Measurements from ENCODE around the gene ARID3A. TPM values are rescaled to one million over a fixed set of nuclear protein-coding genes. Genes with fewer than 3 reads are reported as not detected.
"Not testable (repeated sequence)": the region's sequence is repeated elsewhere in the genome, so short reads cannot be mapped to it uniquely, and the experiment has no call there.

The ARID3A gene
- total RNA-seq = 32.5 and 35.0 TPM in 2 replicates

- Mint-ChIP-seq H3K4me1 (ENCODE audit: low read depth) (peaks cover 13% of the 10 kb centered on the region), H3K27ac (peak within 1 kb of the TSS; percentile 73), H3K4me3 (peak within 1 kb of the TSS; percentile 82), H3K9me3 (no peaks in the 10 kb centered on the region), H3K36me3 (ENCODE audit: low read depth) (no peaks in the 10 kb centered on the region), H3K27me3 (ENCODE audit: insufficient read depth) (no peaks in the 10 kb centered on the region)
- intact Hi-C loops (cut with micrococcal nuclease) = loop anchor here (1.0 to 5.0 kb wide), 4 partner anchors 12 to 323 kb away; partner anchors contain the start of genes MIDN, RNF126 and WDR18
- DNase-seq (ENCODE audit: low spot score) = peak; percentile 74
Observed at GRCh38 chr19:925526-926322, at the start of gene ARID3A. Gene ARID3A (plus strand): TSS chr19:926035. CDS start chr19:929529, 3,494 bp downstream.

GRCh38 chr19:876089-876488 is 49.7 kb upstream of the ARID3A start:
- Mint-ChIP-seq H3K4me1 (ENCODE audit: low read depth) (no peaks in the 10 kb centered on the region), H3K4me3 (no peak overlapping the region), H3K9me3 (no peaks in the 10 kb centered on the region), H3K27me3 (ENCODE audit: insufficient read depth) (no peaks in the 10 kb centered on the region), H3K27ac (no peak overlapping the region), H3K36me3 (ENCODE audit: low read depth) (peaks cover 7% of the 10 kb centered on the region)
- no peak for DNase-seq (ENCODE audit: low spot score)
- intact Hi-C loops (cut with micrococcal nuclease) = no loop called here

- Mint-ChIP-seq H3K27ac (no peak overlapping the region), H3K36me3 (ENCODE audit: low read depth) (peaks cover 9% of the 10 kb centered on the region), H3K27me3 (ENCODE audit: insufficient read depth) (no peaks in the 10 kb centered on the region), H3K4me3 (no peak overlapping the region), H3K9me3 (no peaks in the 10 kb centered on the region), H3K4me1 (ENCODE audit: low read depth) (no peaks in the 10 kb centered on the region)
- no peak for DNase-seq (ENCODE audit: low spot score)
- intact Hi-C loops (cut with micrococcal nuclease) = no loop called here
Observed at GRCh38 chr19:876780-877314, 49.0 kb upstream of the ARID3A start.

- intact Hi-C loops (cut with micrococcal nuclease); H3K4me1 Mint-ChIP-seq (ENCODE audit: low read depth); DNase-seq (ENCODE audit: low spot score); H3K9me3 Mint-ChIP-seq; H3K27ac Mint-ChIP-seq; H3K27me3 Mint-ChIP-seq (ENCODE audit: insufficient read depth); H3K4me3 Mint-ChIP-seq: not testable (repeated sequence)
- peaks cover 12% of the 10 kb centered on the region for H3K36me3 Mint-ChIP-seq (ENCODE audit: low read depth)
Observed at GRCh38 chr19:877992-878660, 47.7 kb upstream of the ARID3A start.

GRCh38 chr19:878751-879561 is 46.9 kb upstream of the ARID3A start:
- H3K4me1 Mint-ChIP-seq (ENCODE audit: low read depth); H3K27me3 Mint-ChIP-seq (ENCODE audit: insufficient read depth); intact Hi-C loops (cut with micrococcal nuclease); DNase-seq (ENCODE audit: low spot score); H3K4me3 Mint-ChIP-seq; H3K9me3 Mint-ChIP-seq: not testable (repeated sequence)
- Mint-ChIP-seq H3K27ac (peak overlapping the region; percentile 48), H3K36me3 (ENCODE audit: low read depth) (peaks cover 12% of the 10 kb centered on the region)

- H3K27ac Mint-ChIP-seq = no peak overlapping the region
- no peaks in the 10 kb centered on the region for H3K4me1 Mint-ChIP-seq (ENCODE audit: low read depth)
- no peak for DNase-seq (ENCODE audit: low spot score)
Observed at GRCh38 chr19:879711-880438, 46.0 kb upstream of the ARID3A start.

GRCh38 chr19:881385-882071 is 44.3 kb upstream of the ARID3A start:
- H3K4me1 Mint-ChIP-seq (ENCODE audit: low read depth) = no peaks in the 10 kb centered on the region
- H3K36me3 Mint-ChIP-seq (ENCODE audit: low read depth) = peaks cover 14% of the 10 kb centered on the region
- DNase-seq (ENCODE audit: low spot score) = no peak
- no peak overlapping the region for H3K4me3 Mint-ChIP-seq
- intact Hi-C loops (cut with micrococcal nuclease) = no loop called here
- H3K9me3 Mint-ChIP-seq = no peaks in the 10 kb centered on the region
- H3K27me3 Mint-ChIP-seq (ENCODE audit: insufficient read depth) = no peaks in the 10 kb centered on the region
- no peak overlapping the region for H3K27ac Mint-ChIP-seq

More at GRCh38 chr19:879711-880438, 46.0 kb upstream of the ARID3A start:
- peaks cover 12% of the 10 kb centered on the region for H3K36me3 Mint-ChIP-seq (ENCODE audit: low read depth)
- no peaks in the 10 kb centered on the region for H3K27me3 Mint-ChIP-seq (ENCODE audit: insufficient read depth)
- H3K9me3 Mint-ChIP-seq = no peaks in the 10 kb centered on the region
- intact Hi-C loops (cut with micrococcal nuclease) = no loop called here
- no peak overlapping the region for H3K4me3 Mint-ChIP-seq

GRCh38 chr19:882871-883497 is 42.9 kb upstream of the ARID3A start:
- intact Hi-C loops (cut with micrococcal nuclease) = no loop called here
- Mint-ChIP-seq H3K27me3 (ENCODE audit: insufficient read depth) (no peaks in the 10 kb centered on the region), H3K9me3 (no peaks in the 10 kb centered on the region), H3K27ac (no peak overlapping the region), H3K4me1 (ENCODE audit: low read depth) (no peaks in the 10 kb centered on the region), H3K36me3 (ENCODE audit: low read depth) (peaks cover 14% of the 10 kb centered on the region), H3K4me3 (no peak overlapping the region)
- no peak for DNase-seq (ENCODE audit: low spot score)

GRCh38 chr19:883661-884211 is 42.1 kb upstream of the ARID3A start:
- Mint-ChIP-seq H3K27ac (no peak overlapping the region), H3K4me3 (no peak overlapping the region), H3K9me3 (no peaks in the 10 kb centered on the region), H3K4me1 (ENCODE audit: low read depth) (no peaks in the 10 kb centered on the region), H3K27me3 (ENCODE audit: insufficient read depth) (no peaks in the 10 kb centered on the region), H3K36me3 (ENCODE audit: low read depth) (peaks cover 14% of the 10 kb centered on the region)
- intact Hi-C loops (cut with micrococcal nuclease) = no loop called here
- DNase-seq (ENCODE audit: low spot score) = no peak

GRCh38 chr19:884420-885211 is 41.2 kb upstream of the ARID3A start:
- H3K4me3 Mint-ChIP-seq = no peak overlapping the region
- intact Hi-C loops (cut with micrococcal nuclease) = no loop called here
- H3K36me3 Mint-ChIP-seq (ENCODE audit: low read depth) = peaks cover 14% of the 10 kb centered on the region
- no peaks in the 10 kb centered on the region for H3K27me3 Mint-ChIP-seq (ENCODE audit: insufficient read depth)
- DNase-seq (ENCODE audit: low spot score) = no peak
- no peaks in the 10 kb centered on the region for H3K9me3 Mint-ChIP-seq
- no peaks in the 10 kb centered on the region for H3K4me1 Mint-ChIP-seq (ENCODE audit: low read depth)
- no peak overlapping the region for H3K27ac Mint-ChIP-seq

All from activated T-helper 1 cell treated with anti-CD3 and anti-CD28 coated beads, Interleukin-12 subunit alpha, Interleukin-12 subunit beta, Interleukin-2, Interleukin-4 antibody, amounts not matched to agents 30 ng/mL and 10 ng/mL and 1 ng/mL, durations not matched to agents 14 hours and 24 hours and 36 hours (primary cell).